Measurements from ENCODE around the gene ONECUT3.
"Not testable (repeated sequence)": the region's sequence is repeated elsewhere in the genome, so short reads cannot be mapped to it uniquely, and the experiment has no call there.

The ONECUT3 gene

GRCh38 chr19:1752757-1753728 is at the start of gene ONECUT3:
Gene ONECUT3, plus strand, starts transcription at chr19:1753506. Its CDS starts 157 bp downstream, at chr19:1753663.
- DNase-seq (ENCODE audit: low read depth in 1 of 2, low spot score in 1 of 2) = no peak
- in situ Hi-C loops (cut with HindIII; ENCODE audit: low pct_unique_long_range_greater_than_20kb, low sequenced_read_pairs) = no loop called here
- TF ChIP-seq JUND (IDR thresholded peaks at IDR 0.05; ENCODE audit: low read depth) = no peak

GRCh38 chr19:1704339-1704738 is 49.0 kb upstream of the ONECUT3 start:
- no peak for DNase-seq (ENCODE audit: low read depth in 1 of 2, low spot score in 1 of 2)
- no peak for TF ChIP-seq JUND (IDR thresholded peaks at IDR 0.05; ENCODE audit: low read depth)
- in situ Hi-C loops (cut with HindIII; ENCODE audit: low pct_unique_long_range_greater_than_20kb, low sequenced_read_pairs) = no loop called here

- DNase-seq (ENCODE audit: low read depth in 1 of 2, low spot score in 1 of 2) = no peak
- in situ Hi-C loops (cut with HindIII; ENCODE audit: low pct_unique_long_range_greater_than_20kb, low sequenced_read_pairs) = no loop called here
- TF ChIP-seq JUND (IDR thresholded peaks at IDR 0.05; ENCODE audit: low read depth) = no peak
Measured at GRCh38 chr19:1705367-1705766, 47.9 kb upstream of the ONECUT3 start.

- DNase-seq (ENCODE audit: low read depth in 1 of 2, low spot score in 1 of 2); in situ Hi-C loops (cut with HindIII; ENCODE audit: low pct_unique_long_range_greater_than_20kb, low sequenced_read_pairs): not testable (repeated sequence)
Measured at GRCh38 chr19:1706646-1707045, 46.7 kb upstream of the ONECUT3 start.

- DNase-seq (ENCODE audit: low read depth in 1 of 2, low spot score in 1 of 2) = no peak
- in situ Hi-C loops (cut with HindIII; ENCODE audit: low pct_unique_long_range_greater_than_20kb, low sequenced_read_pairs) = no loop called here
- no peak for TF ChIP-seq JUND (IDR thresholded peaks at IDR 0.05; ENCODE audit: low read depth)
Measured at GRCh38 chr19:1707240-1707639, 46.1 kb upstream of the ONECUT3 start.

GRCh38 chr19:1713170-1713569 is 40.1 kb upstream of the ONECUT3 start:
- in situ Hi-C loops (cut with HindIII; ENCODE audit: low pct_unique_long_range_greater_than_20kb, low sequenced_read_pairs) = no loop called here
- no peak for TF ChIP-seq JUND (IDR thresholded peaks at IDR 0.05; ENCODE audit: low read depth)
- no peak for DNase-seq (ENCODE audit: low read depth in 1 of 2, low spot score in 1 of 2)

GRCh38 chr19:1715540-1715939 is 37.8 kb upstream of the ONECUT3 start:
- no peak for DNase-seq (ENCODE audit: low read depth in 1 of 2, low spot score in 1 of 2)
- in situ Hi-C loops (cut with HindIII; ENCODE audit: low pct_unique_long_range_greater_than_20kb, low sequenced_read_pairs) = no loop called here
- no peak for TF ChIP-seq JUND (IDR thresholded peaks at IDR 0.05; ENCODE audit: low read depth)

GRCh38 chr19:1717200-1717969 is 35.9 kb upstream of the ONECUT3 start:
- no peak for TF ChIP-seq JUND (IDR thresholded peaks at IDR 0.05; ENCODE audit: low read depth)
- in situ Hi-C loops (cut with HindIII; ENCODE audit: low pct_unique_long_range_greater_than_20kb, low sequenced_read_pairs) = no loop called here
- DNase-seq (ENCODE audit: low read depth in 1 of 2, low spot score in 1 of 2) = no peak

- no peak for TF ChIP-seq JUND (IDR thresholded peaks at IDR 0.05; ENCODE audit: low read depth)
- in situ Hi-C loops (cut with HindIII; ENCODE audit: low pct_unique_long_range_greater_than_20kb, low sequenced_read_pairs) = no loop called here
- DNase-seq (ENCODE audit: low read depth in 1 of 2, low spot score in 1 of 2) = no peak
Measured at GRCh38 chr19:1717970-1718264, 35.4 kb upstream of the ONECUT3 start.

- no peak for DNase-seq (ENCODE audit: low read depth in 1 of 2, low spot score in 1 of 2)
Measured at GRCh38 chr19:1718420-1719291, 34.6 kb upstream of the ONECUT3 start.

GRCh38 chr19:1719519-1719918 is 33.8 kb upstream of the ONECUT3 start:
- in situ Hi-C loops (cut with HindIII; ENCODE audit: low pct_unique_long_range_greater_than_20kb, low sequenced_read_pairs) = no loop called here
- no peak for DNase-seq (ENCODE audit: low read depth in 1 of 2, low spot score in 1 of 2)
- TF ChIP-seq JUND (IDR thresholded peaks at IDR 0.05; ENCODE audit: low read depth) = no peak

More at GRCh38 chr19:1718420-1719291, 34.6 kb upstream of the ONECUT3 start:
- in situ Hi-C loops (cut with HindIII; ENCODE audit: low pct_unique_long_range_greater_than_20kb, low sequenced_read_pairs) = no loop called here
- TF ChIP-seq JUND (IDR thresholded peaks at IDR 0.05; ENCODE audit: low read depth) = no peak

GRCh38 chr19:1720237-1720636 is 33.1 kb upstream of the ONECUT3 start:
- DNase-seq (ENCODE audit: low read depth in 1 of 2, low spot score in 1 of 2) = no peak
- in situ Hi-C loops (cut with HindIII; ENCODE audit: low pct_unique_long_range_greater_than_20kb, low sequenced_read_pairs) = no loop called here
- TF ChIP-seq JUND (IDR thresholded peaks at IDR 0.05; ENCODE audit: low read depth) = no peak
